Measurements from ENCODE around the gene BMPR2. TPM values are rescaled to one million over a fixed set of nuclear protein-coding genes. Genes with fewer than 3 reads are reported as not detected.

The BMPR2 gene
- total RNA-seq (2022; extraction: Qiagen RNA extraction; ENCODE audit: low read depth): 10.7 to 17.7 TPM (median 15.2 TPM) in 5 replicates

GRCh38 chr2:202375609-202376408, at the start of gene BMPR2:
TSS of gene BMPR2 (plus strand) at chr2:202376327. CDS start at chr2:202377475, 1,148 bp downstream.

Other genes starting within 250 kb of the BMPR2 start
- gene SUMO1, start 137.7 kb upstream of the BMPR2 start, total RNA-seq (2022; extraction: Qiagen RNA extraction; ENCODE audit: low read depth): 131 to 192 TPM (median 141 TPM) in 5 replicates
- 111 to 152 TPM (median 127 TPM) in 5 replicates for gene NOP58, start 110.6 kb upstream of the BMPR2 start, total RNA-seq (2022; extraction: Qiagen RNA extraction; ENCODE audit: low read depth)

Measured in A549 treated with CpdA at 1 μM for 4 hours (cell line).